Memory B cell (primary cell): ENCODE data around the gene RNU1-2.
"Not testable (repeated sequence)": the region's sequence is repeated elsewhere in the genome, so short reads cannot be mapped to it uniquely, and the experiment has no call there.

Source experiments
- ATAC-seq: fragments of 150-1000 bp; cut with Tn5 transposase; 2 replicates; pipeline ENCODE4 v1.10.0; 2021; ENCODE audit warnings: low read depth, mild to moderate bottlenecking, moderate library complexity
- DNase-seq, 2 donors: peaks; one replicate each; pipeline ENCODE4 v3.0.0; 2022; ENCODE audit warnings: low spot score in 2 of 2
- H3K27ac Mint-ChIP-seq: one replicate; pipeline ENCODE4 v1.8.0; 2022; ENCODE audit warnings: mild to moderate bottlenecking, moderate library complexity, mixed read lengths
- H3K27me3 Mint-ChIP-seq: one replicate; pipeline ENCODE4 v1.8.0; 2022; ENCODE audit warnings: mixed read lengths
- H3K36me3 Mint-ChIP-seq: one replicate; pipeline ENCODE4 v1.8.0; 2022; ENCODE audit warnings: mild to moderate bottlenecking, mixed read lengths
- H3K4me1 Mint-ChIP-seq: one replicate; pipeline ENCODE4 v1.8.0; 2022; ENCODE audit warnings: mixed read lengths
- H3K4me3 Mint-ChIP-seq: one replicate; pipeline ENCODE4 v1.8.0; 2022; ENCODE audit warnings: mild to moderate bottlenecking, moderate library complexity, mixed read lengths
- H3K9me3 Mint-ChIP-seq: one replicate; pipeline ENCODE4 v1.8.0; 2022; ENCODE audit warnings: mixed read lengths

The RNU1-2 gene

DNA sequence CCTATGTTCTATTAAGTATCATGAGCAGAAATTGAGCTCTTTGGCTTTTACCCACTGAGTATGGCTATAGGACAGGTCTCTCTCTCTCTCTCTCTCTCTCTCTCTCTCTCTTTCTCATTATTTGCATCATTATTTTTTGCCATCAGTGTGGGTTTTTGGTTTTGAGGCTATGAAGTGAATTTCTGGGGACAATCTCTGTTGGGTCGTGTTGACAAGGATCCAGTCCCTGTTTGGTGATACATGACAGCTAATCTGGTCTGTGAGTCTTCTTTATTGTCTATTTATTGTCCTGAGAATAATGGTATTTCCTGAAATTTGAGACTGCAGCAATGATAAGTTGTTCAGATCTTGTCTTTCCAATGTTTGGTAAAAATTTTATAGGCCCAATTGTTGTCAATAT is 1.9 kb downstream of the RNU1-2 start:
- H3K9me3 Mint-ChIP-seq, result not testable (repeated sequence)

DNA sequence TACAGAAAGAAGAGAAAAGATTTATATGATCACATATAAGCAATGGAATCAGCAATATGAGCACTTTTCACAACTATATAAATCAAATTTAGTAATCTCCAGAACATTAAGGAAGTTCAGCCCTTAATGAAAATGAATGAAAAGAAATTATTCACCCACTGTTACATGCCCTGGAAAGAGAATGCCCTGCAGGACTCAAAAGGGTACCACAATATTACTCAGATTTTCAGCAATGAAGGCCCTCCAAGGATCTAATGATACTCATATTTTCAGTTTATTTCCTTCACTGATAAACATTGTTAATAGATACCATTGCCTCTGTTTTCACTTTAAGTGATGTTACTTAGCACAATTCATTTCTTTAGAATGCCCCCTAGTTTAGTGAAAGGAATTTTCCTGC is 2.5 kb downstream of the RNU1-2 start:
- H3K27ac Mint-ChIP-seq, H3K36me3 Mint-ChIP-seq, H3K4me3 Mint-ChIP-seq, H3K9me3 Mint-ChIP-seq, H3K27me3 Mint-ChIP-seq, DNase-seq, ATAC-seq: not testable (repeated sequence)
- peaks cover 27% of the 10 kb centered on the region for H3K4me1 Mint-ChIP-seq

More for the DNA sequence above, 1.9 kb downstream of the RNU1-2 start:
- not testable (repeated sequence) for ATAC-seq, H3K36me3 Mint-ChIP-seq, H3K27me3 Mint-ChIP-seq, DNase-seq
- Mint-ChIP-seq H3K27ac (peak overlapping the region; percentile 72), H3K4me3 (peak overlapping the region; percentile 56), H3K4me1 (peaks cover 23% of the 10 kb centered on the region)

DNA sequence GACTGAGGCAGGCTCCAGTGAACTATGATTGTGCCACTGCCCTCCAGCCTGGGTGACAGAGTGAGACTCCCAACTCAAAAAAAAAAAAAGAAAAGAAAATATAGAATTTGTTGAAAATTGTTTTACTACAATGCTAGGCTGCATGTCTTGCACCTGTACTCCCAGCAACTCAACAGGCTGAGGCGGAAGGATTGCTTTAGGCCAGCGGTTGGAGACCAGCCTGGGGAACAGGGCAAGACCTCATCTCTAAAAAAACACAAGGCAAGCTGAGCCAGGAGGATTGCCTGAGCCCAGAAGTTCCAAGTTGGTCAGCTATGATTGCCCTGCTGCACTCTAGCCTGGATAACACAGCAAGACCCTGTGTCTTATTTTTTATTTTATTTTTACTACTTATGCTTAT is 3.2 kb downstream of the RNU1-2 start:
- not testable (repeated sequence) for H3K27me3 Mint-ChIP-seq, ATAC-seq, DNase-seq, H3K36me3 Mint-ChIP-seq, H3K4me3 Mint-ChIP-seq, H3K9me3 Mint-ChIP-seq, H3K27ac Mint-ChIP-seq
- H3K4me1 Mint-ChIP-seq, result peaks cover 27% of the 10 kb centered on the region

DNA sequence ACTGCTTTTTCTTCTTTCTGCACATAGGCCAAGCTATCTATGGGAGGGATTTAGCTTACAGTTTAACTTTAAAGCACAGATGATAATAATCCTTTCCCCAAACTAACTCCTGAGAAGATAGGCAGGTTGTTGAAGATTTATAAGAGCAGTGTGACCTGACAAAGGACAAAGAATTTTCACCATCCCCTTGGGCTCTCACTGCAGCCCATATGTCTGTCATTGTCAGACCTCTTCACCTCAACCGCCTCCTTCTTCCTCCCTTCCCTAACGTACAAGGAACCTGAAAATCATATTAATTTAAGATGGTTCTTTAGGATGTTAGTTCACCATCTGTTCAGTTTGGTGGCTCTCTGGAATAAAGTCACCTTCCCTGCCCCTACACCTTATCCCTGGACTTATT is 5.0 kb downstream of the RNU1-2 start:
- Mint-ChIP-seq H3K4me1 (peaks cover 24% of the 10 kb centered on the region), H3K27me3 (no peaks in the 10 kb centered on the region), H3K9me3 (no peaks in the 10 kb centered on the region), H3K36me3 (no peaks in the 10 kb centered on the region), H3K4me3 (peak overlapping the region; percentile 1), H3K27ac (no peak overlapping the region)
- ATAC-seq (no peak), DNase-seq (no peak)

DNA sequence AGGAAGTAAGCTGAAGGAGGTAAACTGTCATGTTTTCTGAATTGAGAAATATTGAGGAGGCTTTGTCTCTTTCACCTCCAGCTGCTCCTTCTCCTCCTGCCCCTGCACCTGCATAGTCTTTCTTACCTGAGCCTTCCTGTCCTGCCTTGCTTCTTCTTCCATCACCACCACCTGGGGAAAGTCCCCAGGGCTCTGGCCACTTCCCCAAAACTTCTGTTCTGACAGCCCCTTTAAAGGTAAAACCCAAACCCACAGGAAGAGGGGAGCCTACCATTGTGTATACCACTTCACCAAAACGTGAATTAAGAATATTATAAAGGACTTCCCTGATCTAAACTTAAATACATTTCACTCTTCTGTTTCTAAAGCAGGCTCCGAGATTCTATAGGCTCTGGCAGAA is 5.6 kb downstream of the RNU1-2 start:
- H3K27me3 Mint-ChIP-seq, ATAC-seq, H3K9me3 Mint-ChIP-seq, H3K36me3 Mint-ChIP-seq, H3K4me3 Mint-ChIP-seq, DNase-seq: not testable (repeated sequence)
- H3K27ac Mint-ChIP-seq, result peak overlapping the region; percentile 5
- H3K4me1 Mint-ChIP-seq, result peaks cover 23% of the 10 kb centered on the region

DNA sequence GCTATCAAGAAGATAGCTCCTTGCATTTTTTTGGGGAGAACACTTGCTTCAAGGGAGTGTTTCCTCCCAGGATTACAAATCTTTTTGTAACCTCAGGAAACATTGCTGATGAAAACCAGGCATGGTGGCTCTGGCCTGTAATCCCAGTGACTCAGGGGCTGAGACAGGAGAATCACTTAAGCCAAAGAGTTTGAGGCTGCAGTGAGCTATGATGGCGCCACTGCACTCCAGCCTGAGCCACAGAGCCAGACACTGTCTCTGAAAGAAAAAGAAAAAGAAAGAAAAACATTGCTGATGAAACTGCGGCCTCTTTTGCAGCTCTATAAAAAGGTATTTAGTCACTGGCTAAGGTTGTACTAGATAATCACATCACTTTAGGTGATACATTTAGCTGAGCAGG is 7.3 kb downstream of the RNU1-2 start:
- no peaks in the 10 kb centered on the region for H3K9me3 Mint-ChIP-seq
- no peak overlapping the region for H3K27ac Mint-ChIP-seq

DNA sequence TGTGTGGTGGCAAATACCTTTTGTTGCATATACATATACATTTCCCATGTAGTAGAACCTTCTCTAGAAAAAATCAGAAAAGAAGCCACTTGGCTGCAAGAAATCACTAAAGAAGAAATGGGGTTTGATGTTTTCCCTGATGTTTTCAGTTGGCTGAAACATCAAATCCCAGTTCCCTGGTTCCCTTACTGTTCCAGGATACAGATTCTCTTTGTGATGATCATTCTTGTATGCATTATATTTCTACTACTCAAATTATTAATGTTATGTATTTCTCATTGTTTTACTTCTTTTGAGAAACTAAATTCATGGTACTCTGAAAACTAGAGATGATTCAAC is 7.6 kb downstream of the RNU1-2 start:
- DNase-seq (no peak), ATAC-seq (no peak)
- H3K27me3 Mint-ChIP-seq, result no peaks in the 10 kb centered on the region
- no peaks in the 10 kb centered on the region for H3K36me3 Mint-ChIP-seq
- no peak overlapping the region for H3K4me3 Mint-ChIP-seq
- no peaks in the 10 kb centered on the region for H3K9me3 Mint-ChIP-seq
- no peak overlapping the region for H3K27ac Mint-ChIP-seq
- H3K4me1 Mint-ChIP-seq, result peaks cover 15% of the 10 kb centered on the region

More for the DNA sequence above, 7.3 kb downstream of the RNU1-2 start:
- ATAC-seq (no peak), DNase-seq (no peak)
- H3K36me3 Mint-ChIP-seq, result no peaks in the 10 kb centered on the region
- H3K4me3 Mint-ChIP-seq, result peak overlapping the region; percentile 27
- H3K4me1 Mint-ChIP-seq, result peaks cover 15% of the 10 kb centered on the region
- H3K27me3 Mint-ChIP-seq, result no peaks in the 10 kb centered on the region

DNA sequence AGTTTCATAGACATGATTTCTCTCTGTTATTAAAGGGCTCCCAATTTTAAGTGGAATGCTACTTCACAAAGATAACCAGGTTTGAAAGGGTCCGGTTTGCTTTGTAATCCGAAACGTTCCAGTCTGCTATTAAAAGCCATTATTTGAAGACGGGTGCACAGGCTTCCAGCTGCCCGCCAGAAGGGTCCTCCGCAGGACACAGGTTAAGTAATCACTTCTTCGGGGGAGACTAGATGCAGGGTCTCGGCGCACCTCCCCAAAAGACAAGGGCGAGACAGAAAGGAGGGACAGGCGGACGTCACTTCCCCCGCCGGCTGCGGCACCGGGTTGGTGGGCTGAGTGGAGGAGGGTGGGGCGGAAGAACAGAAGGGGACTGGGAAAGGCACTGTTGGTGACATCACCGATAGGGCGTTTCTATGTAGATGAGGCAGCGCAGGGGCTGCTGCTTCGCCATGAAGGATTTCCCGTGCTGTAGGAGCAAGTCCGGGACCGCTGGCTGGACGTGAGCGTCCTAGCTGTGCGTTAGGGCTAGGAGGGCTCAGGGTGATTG is 8.9 kb downstream of the RNU1-2 start:
- DNase-seq (peak; percentile 95 to 100), ATAC-seq (peak; percentile 89)
- no peaks in the 10 kb centered on the region for H3K9me3 Mint-ChIP-seq
- H3K4me3 Mint-ChIP-seq, result no peak overlapping the region
- H3K36me3 Mint-ChIP-seq, result no peaks in the 10 kb centered on the region
- peaks cover 15% of the 10 kb centered on the region for H3K4me1 Mint-ChIP-seq
- H3K27me3 Mint-ChIP-seq, result no peaks in the 10 kb centered on the region
- H3K27ac Mint-ChIP-seq, result no peak overlapping the region

DNA sequence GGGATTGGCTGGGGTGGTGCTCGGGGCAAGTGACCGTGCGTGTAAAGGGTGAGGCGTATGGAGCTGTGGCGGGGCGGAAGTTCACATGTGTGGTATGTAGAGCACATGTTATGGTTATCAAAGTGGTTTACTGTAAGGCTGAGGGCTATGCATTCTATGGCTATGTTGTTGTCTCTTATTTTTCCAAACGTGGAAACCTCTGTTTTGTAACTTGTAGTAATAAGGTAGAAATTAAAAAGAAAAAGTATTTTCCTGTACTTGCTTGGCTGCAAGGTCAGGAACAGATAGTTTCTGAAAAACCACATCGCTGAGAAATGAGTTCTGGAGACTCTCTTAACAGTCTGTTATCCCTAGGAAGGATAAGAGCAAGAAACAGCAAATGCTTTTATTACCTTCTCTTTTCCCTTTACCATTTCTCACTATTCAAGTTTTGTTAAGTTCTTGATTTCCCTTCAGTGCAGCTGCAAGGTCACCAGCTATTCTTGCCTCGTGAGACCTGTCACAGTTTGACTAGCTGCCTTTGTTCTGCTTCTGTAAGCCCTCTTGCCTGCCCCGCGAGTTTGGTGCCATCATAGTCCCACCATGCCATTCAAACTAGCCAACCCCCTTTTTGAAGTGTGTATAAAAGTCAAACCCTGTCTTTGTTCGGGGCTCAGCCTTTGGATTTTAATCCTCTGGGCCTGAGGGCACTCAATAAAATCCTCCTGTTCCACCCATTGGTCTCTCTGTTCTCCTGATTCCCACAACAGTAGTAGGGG is 9.5 kb downstream of the RNU1-2 start:
- Mint-ChIP-seq H3K27me3 (peaks cover 1% of the 10 kb centered on the region), H3K4me3 (no peak overlapping the region), H3K27ac (no peak overlapping the region), H3K36me3 (no peaks in the 10 kb centered on the region), H3K4me1 (peaks cover 18% of the 10 kb centered on the region), H3K9me3 (no peaks in the 10 kb centered on the region)
- DNase-seq (peak in 1 of 2 donors; percentile 37), ATAC-seq (peak; percentile 70)

DNA sequence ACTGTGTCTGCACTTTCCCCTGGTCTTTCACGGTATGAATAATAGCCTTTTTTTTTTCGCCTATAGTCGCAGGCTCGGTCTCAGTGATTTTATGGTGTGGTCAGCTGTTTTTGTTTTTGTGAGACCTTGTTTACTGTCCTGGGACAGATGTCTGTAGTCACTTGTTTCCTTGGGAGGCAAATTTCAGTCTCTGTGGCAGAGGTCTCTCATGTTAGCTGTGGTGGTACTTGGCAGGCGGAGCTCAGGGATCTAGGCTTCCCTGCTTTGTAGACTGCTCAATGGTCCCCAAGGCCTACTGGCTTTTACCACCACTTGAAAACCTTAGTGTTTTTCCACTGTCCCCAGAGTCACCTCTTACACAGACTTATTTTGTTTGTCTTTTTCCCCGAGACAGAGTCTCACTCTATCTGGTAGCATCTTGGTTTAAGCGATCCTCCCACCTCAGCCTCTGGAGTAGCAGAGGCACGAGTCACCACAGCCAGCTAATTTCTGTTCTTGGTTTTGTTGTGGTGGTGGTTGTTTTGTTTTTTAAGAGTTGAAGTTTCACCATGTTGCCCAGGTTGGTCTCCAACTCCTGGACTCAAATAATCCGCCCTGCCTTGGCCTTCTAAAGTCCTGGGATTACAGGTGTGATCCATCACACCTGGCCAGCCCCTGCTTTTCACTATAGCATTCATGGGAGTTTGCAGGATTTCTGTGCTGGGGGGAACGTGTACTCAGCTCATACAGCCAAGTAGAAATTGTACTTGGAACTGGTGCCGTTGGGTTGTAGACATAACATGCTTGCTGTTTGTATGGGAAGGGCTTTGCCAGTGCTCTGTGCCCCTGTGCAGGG is 10.3 kb downstream of the RNU1-2 start:
- H3K27me3 Mint-ChIP-seq, result peaks cover 1% of the 10 kb centered on the region
- H3K36me3 Mint-ChIP-seq, result no peaks in the 10 kb centered on the region
- H3K4me1 Mint-ChIP-seq, result peaks cover 16% of the 10 kb centered on the region
- no peaks in the 10 kb centered on the region for H3K9me3 Mint-ChIP-seq
- no peak overlapping the region for H3K4me3 Mint-ChIP-seq
- DNase-seq (no peak), ATAC-seq (no peak)
- H3K27ac Mint-ChIP-seq, result no peak overlapping the region

DNA sequence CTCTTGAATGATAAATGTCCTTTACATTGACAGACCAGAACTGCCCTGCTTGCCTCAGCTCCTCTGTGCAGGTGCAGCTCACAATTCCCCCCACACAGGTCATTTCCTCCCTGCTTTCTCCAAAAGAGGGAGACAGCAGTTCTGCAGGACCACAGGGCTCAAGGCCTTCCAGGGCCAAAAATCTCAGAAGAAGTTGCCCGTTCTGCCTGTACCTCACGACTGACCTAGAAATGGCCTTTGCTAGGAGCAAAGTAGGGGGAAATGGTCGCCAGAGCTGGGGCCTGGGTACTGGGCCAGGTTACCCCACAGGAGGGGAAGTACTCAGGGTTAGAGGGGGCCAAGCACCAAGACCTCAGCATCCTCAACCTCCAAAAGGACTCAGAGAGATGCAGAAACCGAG is 11.1 kb downstream of the RNU1-2 start:
- Mint-ChIP-seq H3K4me3 (no peak overlapping the region), H3K27ac (no peak overlapping the region), H3K27me3 (peaks cover 1% of the 10 kb centered on the region), H3K36me3 (no peaks in the 10 kb centered on the region), H3K4me1 (peaks cover 11% of the 10 kb centered on the region), H3K9me3 (no peaks in the 10 kb centered on the region)
- DNase-seq (no peak), ATAC-seq (no peak)

DNA sequence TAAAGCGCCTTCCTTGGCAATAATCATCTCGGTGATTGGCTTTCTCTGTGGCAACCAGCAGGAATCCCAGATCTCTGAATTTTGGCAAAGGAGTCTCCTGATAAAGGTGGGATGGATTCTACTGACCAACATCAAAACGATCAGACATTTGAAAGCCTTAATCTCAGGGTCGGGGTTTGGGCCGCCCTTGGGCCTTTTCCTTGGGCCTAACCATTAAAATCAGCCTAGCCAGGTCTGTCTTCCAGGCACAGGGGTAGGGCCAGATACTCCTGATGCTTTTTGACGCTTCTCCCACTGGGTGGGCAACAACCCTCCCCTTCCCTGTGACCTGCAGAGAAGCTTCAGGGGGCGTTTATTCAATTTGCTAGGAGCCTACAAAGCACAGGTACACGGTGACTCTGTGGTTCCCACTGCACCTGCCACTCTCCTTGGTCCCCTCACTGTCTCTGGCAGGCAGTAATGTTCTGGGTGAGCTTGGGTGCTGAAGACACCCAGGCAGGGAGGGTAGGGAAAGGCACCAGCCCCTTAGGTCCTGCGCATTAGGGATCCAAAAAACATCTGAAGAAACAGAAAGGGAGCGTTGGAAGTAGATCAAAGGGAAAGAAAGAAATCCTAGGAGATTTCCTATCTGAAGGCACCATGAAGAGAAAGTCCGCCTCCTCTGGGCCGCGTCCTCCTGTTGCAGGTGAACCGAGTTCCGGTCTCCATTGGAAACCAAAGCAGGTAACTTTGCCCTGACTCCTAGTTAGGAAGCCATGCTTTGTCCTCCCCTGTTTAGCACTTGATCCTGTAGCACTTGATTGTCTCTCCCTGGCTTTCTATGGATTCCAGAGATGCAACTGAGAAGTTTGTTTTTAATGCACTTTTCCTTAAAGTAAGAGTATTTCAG is 12.3 kb downstream of the RNU1-2 start:
- ATAC-seq (no peak), DNase-seq (no peak)
- H3K27ac Mint-ChIP-seq, result no peak overlapping the region
- no peak overlapping the region for H3K4me3 Mint-ChIP-seq
- H3K27me3 Mint-ChIP-seq, result peaks cover 1% of the 10 kb centered on the region
- H3K4me1 Mint-ChIP-seq, result peaks cover 9% of the 10 kb centered on the region
- H3K36me3 Mint-ChIP-seq, result no peaks in the 10 kb centered on the region
- no peaks in the 10 kb centered on the region for H3K9me3 Mint-ChIP-seq

DNA sequence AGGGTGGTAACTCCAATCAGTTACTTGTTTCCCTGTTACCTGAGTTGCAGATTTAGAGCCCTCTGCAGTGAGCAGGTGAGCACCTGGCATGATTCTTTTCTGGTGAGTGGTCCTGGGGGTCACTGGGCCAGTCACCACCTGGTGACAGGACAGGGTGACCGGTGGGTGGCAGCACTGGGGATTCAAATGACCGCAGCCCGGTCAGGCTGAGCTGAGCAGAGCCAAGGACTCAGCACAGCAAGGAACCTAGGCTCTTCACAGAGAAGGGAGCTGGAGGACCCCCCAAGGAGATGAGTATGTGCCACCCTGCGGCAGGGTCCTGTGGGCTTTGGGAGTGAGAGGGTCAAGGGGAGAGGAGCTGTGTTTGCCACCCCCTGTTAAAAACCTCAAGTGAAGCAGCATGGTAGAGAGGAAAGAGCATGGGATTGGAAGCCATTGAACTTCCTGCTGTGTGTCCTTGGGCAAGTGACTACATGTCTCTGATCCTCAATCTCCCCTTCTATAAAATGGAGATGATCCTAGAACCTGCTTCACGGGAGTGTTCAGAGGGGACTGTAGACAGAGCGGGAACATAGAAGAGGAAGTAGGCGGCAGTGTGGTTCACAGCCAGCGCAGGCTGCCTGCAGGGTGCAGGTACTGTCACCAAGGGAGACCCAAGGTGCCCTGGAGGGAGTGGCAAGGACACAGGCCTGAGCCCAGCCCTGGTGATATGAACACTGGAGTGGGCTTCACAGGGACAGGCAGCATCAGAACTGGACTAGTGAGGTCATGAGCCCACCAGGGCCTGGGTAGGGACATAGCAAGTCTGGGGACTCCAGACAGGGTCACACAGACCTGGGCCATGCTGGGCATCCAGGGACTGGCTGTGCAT is 16.3 kb downstream of the RNU1-2 start:
- H3K36me3 Mint-ChIP-seq, DNase-seq, H3K27me3 Mint-ChIP-seq, H3K27ac Mint-ChIP-seq, ATAC-seq, H3K9me3 Mint-ChIP-seq: not testable (repeated sequence)
- Mint-ChIP-seq H3K4me3 (peak overlapping the region; percentile 62), H3K4me1 (peaks cover 24% of the 10 kb centered on the region)
